Neural progenitor cell (in vitro differentiated cells): ENCODE measurements around the gene ABHD4. TPM values are rescaled to one million over a fixed set of nuclear protein-coding genes. Genes with fewer than 3 reads are reported as not detected.

ENCODE experiments used
- DNase-seq: peaks from one replicate; pipeline ENCODE4 v3.0.0-alpha.2; 2016; ENCODE audit warnings: low spot score
- H2AFZ ChIP-seq: fragments of 200-600 bp; sonication (generic); replicated peaks from 2 replicates; pipeline ENCODE4 v1.6.1; 2016; ENCODE audit warnings: antibody characterized with exemption
- H3F3A ChIP-seq: fragments of 200-600 bp; sonication (generic); 2 replicates; pipeline ENCODE4 v1.6.1; 2016; ENCODE audit warnings: antibody characterized with exemption, low read depth
- H3K27ac ChIP-seq: fragments of 200-600 bp; sonication (generic); 2 replicates; pipeline ENCODE4 v1.5.1; 2016; ENCODE audit warnings: mild to moderate bottlenecking
- H3K27me3 ChIP-seq: fragments of 200-600 bp; sonication (generic); 2 replicates; pipeline ENCODE4 v1.6.1; 2016; ENCODE audit warnings: mild to moderate bottlenecking, moderate library complexity
- H3K36me3 ChIP-seq: fragments of 200-600 bp; sonication (generic); 2 replicates; pipeline ENCODE4 v1.5.1; 2016
- H3K4me1 ChIP-seq: fragments of 200-600 bp; sonication (generic); 2 replicates; pipeline ENCODE4 v1.6.1; 2016; ENCODE audit warnings: mixed run types
- H3K4me2 ChIP-seq: fragments of 200-600 bp; sonication (generic); 2 replicates; pipeline ENCODE4 v1.6.1; 2016
- H3K4me3 ChIP-seq: fragments of 200-600 bp; sonication (generic); 2 replicates; pipeline ENCODE4 v1.5.1; 2016
- H3K79me2 ChIP-seq: fragments of 200-600 bp; sonication (generic); 2 replicates; pipeline ENCODE4 v1.6.1; 2016; ENCODE audit warnings: low read depth
- H3K9ac ChIP-seq: fragments of 200-600 bp; sonication (generic); 2 replicates; pipeline ENCODE4 v1.6.1; 2016
- H3K9me3 ChIP-seq: fragments of 200-600 bp; sonication (generic); 2 replicates; pipeline ENCODE4 v1.5.1; 2016; ENCODE audit warnings: low read depth
- H4K20me1 ChIP-seq: fragments of 200-600 bp; sonication (generic); 2 replicates; pipeline ENCODE4 v1.6.1; 2016; ENCODE audit warnings: low read depth
- H3K27ac Mint-ChIP-seq: 3 replicates; pipeline ENCODE4 v1.8.0; 2021; ENCODE audit warnings: mixed read lengths
- H3K27me3 Mint-ChIP-seq: 2 replicates; pipeline ENCODE4 v1.8.0; 2022; ENCODE audit warnings: low read depth, mild to moderate bottlenecking, inconsistent platforms, moderate library complexity, mixed read lengths; ENCODE audit not compliant: insufficient read depth
- H3K36me3 Mint-ChIP-seq: 3 replicates; pipeline ENCODE4 v1.8.0; 2021; ENCODE audit warnings: mixed read lengths
- H3K4me1 Mint-ChIP-seq: 3 replicates; pipeline ENCODE4 v1.8.0; 2021; ENCODE audit warnings: mixed read lengths
- H3K4me3 Mint-ChIP-seq: 3 replicates; pipeline ENCODE4 v1.8.0; 2021; ENCODE audit warnings: mild to moderate bottlenecking, moderate library complexity, mixed read lengths
- H3K9me3 Mint-ChIP-seq: 3 replicates; pipeline ENCODE4 v1.8.0; 2020; ENCODE audit warnings: mixed read lengths
- EZH2 ChIP-seq: fragments of 200-600 bp; sonication (generic); IDR thresholded peaks from 2 replicates; pipeline ENCODE4 v1.6.1; 2017; ENCODE audit warnings: antibody characterized with exemption, mild to moderate bottlenecking, moderate library complexity
- EZH2phosphoT487 ChIP-seq: fragments of 200-600 bp; sonication (generic); IDR thresholded peaks from 2 replicates; pipeline ENCODE4 v1.6.1; 2017; ENCODE audit warnings: antibody characterized with exemption
- total RNA-seq: library from RNA; depleted of rRNA; stranded (reverse); fragments of >200 nt; gene quantifications from 2 replicates; pipeline ENCODE4 v1.2.3, GENCODE V29; 2015; ENCODE audit warnings: low replicate concordance
- TF ChIP-seq, protein P1 (sequence below): fragments of 200-600 bp; sonication (generic); IDR thresholded peaks from 2 replicates; pipeline ENCODE4 v1.5.1; 2017; ENCODE audit warnings: antibody characterized with exemption, mild to moderate bottlenecking

ABHD4 gene
- total RNA-seq, 1 donor from 2014 or later: 9.3 TPM

DNA sequence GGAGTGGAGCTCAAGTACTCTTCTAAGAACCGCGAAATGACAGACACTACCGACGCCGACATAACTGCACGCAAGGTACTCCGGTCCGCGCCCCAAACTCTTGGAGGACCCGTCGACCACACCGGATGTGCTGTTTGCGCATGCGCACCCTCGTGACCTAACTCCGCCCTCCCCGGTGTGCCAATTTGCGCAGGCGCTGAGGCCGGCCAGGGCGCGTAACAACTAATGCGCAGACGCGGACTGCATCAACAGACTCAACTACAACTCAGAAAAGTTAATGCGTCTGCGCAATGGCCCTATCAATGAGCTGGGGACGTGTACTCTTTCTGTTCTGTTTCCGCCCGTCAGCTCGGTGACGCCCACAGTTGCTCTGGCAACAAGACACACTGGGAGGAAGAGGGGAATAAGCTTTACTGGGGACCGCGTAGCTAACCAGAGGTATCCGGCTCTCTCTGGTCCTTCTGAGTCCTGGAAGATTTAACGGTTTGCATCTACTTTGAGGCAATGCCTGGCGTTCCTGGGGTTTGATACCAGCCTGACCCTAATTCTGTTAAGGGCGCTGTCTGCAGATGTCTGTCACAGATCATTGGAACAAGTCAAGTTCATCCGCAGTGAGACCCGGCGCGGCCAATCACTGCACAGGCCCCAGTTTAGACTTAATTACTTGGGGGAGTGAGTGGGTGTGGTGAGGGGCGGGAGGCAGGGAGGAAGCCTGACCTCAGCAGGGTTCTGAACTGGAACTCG is 8.8 kb upstream of the ABHD4 start, which contains the start of gene DAD1:
DAD1 (minus strand) TSS at position 129 of the 744 bp plus-strand sequence; CDS start at position 62, 67 bp downstream.
- TF ChIP-seq, protein P1, sequence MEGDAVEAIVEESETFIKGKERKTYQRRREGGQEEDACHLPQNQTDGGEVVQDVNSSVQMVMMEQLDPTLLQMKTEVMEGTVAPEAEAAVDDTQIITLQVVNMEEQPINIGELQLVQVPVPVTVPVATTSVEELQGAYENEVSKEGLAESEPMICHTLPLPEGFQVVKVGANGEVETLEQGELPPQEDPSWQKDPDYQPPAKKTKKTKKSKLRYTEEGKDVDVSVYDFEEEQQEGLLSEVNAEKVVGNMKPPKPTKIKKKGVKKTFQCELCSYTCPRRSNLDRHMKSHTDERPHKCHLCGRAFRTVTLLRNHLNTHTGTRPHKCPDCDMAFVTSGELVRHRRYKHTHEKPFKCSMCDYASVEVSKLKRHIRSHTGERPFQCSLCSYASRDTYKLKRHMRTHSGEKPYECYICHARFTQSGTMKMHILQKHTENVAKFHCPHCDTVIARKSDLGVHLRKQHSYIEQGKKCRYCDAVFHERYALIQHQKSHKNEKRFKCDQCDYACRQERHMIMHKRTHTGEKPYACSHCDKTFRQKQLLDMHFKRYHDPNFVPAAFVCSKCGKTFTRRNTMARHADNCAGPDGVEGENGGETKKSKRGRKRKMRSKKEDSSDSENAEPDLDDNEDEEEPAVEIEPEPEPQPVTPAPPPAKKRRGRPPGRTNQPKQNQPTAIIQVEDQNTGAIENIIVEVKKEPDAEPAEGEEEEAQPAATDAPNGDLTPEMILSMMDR: peak; percentile 33
- TF ChIP-seq EZH2: no peak
- H3K27me3 ChIP-seq: no peaks in the 10 kb centered on the region
- peak within 1 kb of the TSS; percentile 90 for H3K27ac ChIP-seq
- H3K4me3 ChIP-seq: peak within 1 kb of the TSS; percentile 82
- H3K79me2 ChIP-seq: peaks cover 47% of the 10 kb centered on the region
- peaks cover 21% of the 10 kb centered on the region for H4K20me1 ChIP-seq
- H3F3A ChIP-seq: peaks cover 7% of the 10 kb centered on the region
- H3K4me1 ChIP-seq: peaks cover 5% of the 10 kb centered on the region
- peak within 1 kb of the TSS; percentile 98 for H3K27ac Mint-ChIP-seq
- H3K4me2 ChIP-seq: peak within 1 kb of the TSS; percentile 96
- DNase-seq: peak; percentile 100
- H3K9ac ChIP-seq: peak within 1 kb of the TSS; percentile 83
- peaks cover 9% of the 10 kb centered on the region for H3K36me3 Mint-ChIP-seq
- H3K4me3 Mint-ChIP-seq: peak within 1 kb of the TSS; percentile 98
- H3K36me3 ChIP-seq: no peaks in the 10 kb centered on the region
- peaks cover 32% of the 10 kb centered on the region for H3K4me1 Mint-ChIP-seq
- H2AFZ ChIP-seq: peak within 1 kb of the TSS; percentile 70
- no peaks in the 10 kb centered on the region for H3K9me3 ChIP-seq
- H3K27me3 Mint-ChIP-seq: peaks cover 2% of the 10 kb centered on the region
- H3K9me3 Mint-ChIP-seq: no peaks in the 10 kb centered on the region

- TF ChIP-seq EZH2phosphoT487 (no peak), EZH2 (no peak)
- TF ChIP-seq, protein P1: no peak
- no peak for DNase-seq
- peaks cover 16% of the 10 kb centered on the region for H3F3A ChIP-seq
- H3K4me2 ChIP-seq: no peak overlapping the region
- Mint-ChIP-seq H3K4me1 (peaks cover 14% of the 10 kb centered on the region), H3K4me3 (no peak overlapping the region), H3K27ac (no peak overlapping the region), H3K9me3 (no peaks in the 10 kb centered on the region), H3K36me3 (no peaks in the 10 kb centered on the region), H3K27me3 (peaks cover 6% of the 10 kb centered on the region)
- no peaks in the 10 kb centered on the region for H3K36me3 ChIP-seq
- no peak overlapping the region for H3K9ac ChIP-seq
- no peak overlapping the region for H3K27ac ChIP-seq
- H4K20me1 ChIP-seq: no peaks in the 10 kb centered on the region
- peaks cover 8% of the 10 kb centered on the region for H3K4me1 ChIP-seq
- no peak overlapping the region for H2AFZ ChIP-seq
- no peaks in the 10 kb centered on the region for H3K27me3 ChIP-seq
- H3K9me3 ChIP-seq: no peaks in the 10 kb centered on the region
- no peak overlapping the region for H3K4me3 ChIP-seq
- H3K79me2 ChIP-seq: peaks cover 8% of the 10 kb centered on the region
Measured at GRCh38 chr14:22593189-22593588, 4.9 kb upstream of the ABHD4 start.

- H3K4me1 Mint-ChIP-seq: peaks cover 14% of the 10 kb centered on the region
- Histone ChIP-seq H3K4me1 (peaks cover 6% of the 10 kb centered on the region), H3K9me3 (no peaks in the 10 kb centered on the region), H4K20me1 (no peaks in the 10 kb centered on the region), H2AFZ (no peak overlapping the region), H3K9ac (no peak overlapping the region), H3K36me3 (no peaks in the 10 kb centered on the region), H3K79me2 (peaks cover 4% of the 10 kb centered on the region), H3K4me2 (no peak overlapping the region), H3K27ac (no peak overlapping the region), H3K27me3 (no peaks in the 10 kb centered on the region), H3K4me3 (no peak overlapping the region), H3F3A (peaks cover 20% of the 10 kb centered on the region)
- H3K27ac Mint-ChIP-seq: no peak overlapping the region
- H3K27me3 Mint-ChIP-seq: peaks cover 6% of the 10 kb centered on the region
- no peak for DNase-seq
- H3K9me3 Mint-ChIP-seq: no peaks in the 10 kb centered on the region
- no peaks in the 10 kb centered on the region for H3K36me3 Mint-ChIP-seq
- TF ChIP-seq EZH2phosphoT487 (no peak), EZH2 (no peak)
- TF ChIP-seq, protein P1: no peak
- H3K4me3 Mint-ChIP-seq: no peak overlapping the region
Measured at GRCh38 chr14:22593601-22594000, 4.5 kb upstream of the ABHD4 start.
